Breast epithelium (tissue), 4 donors: Measurements from ENCODE around the gene OGFR. TPM values are rescaled to one million over a fixed set of nuclear protein-coding genes. Genes with fewer than 3 reads are reported as not detected.

ENCODE experiments used
- DNase-seq, 2 donors: peaks; one replicate each; pipeline ENCODE4 v3.0.0-alpha.2; 2019; ENCODE audit warnings: low spot score in 2 of 2
- H3K27ac ChIP-seq, 2 donors: fragments of 200-600 bp; sonication (generic) in 1 of 2; one replicate each; pipeline ENCODE4 v1.5.1; 2016 to 2019; ENCODE audit warnings: mild to moderate bottlenecking in 1 of 2
- H3K27me3 ChIP-seq, 2 donors: fragments of 200-600 bp; sonication (generic) in 1 of 2; one replicate each; pipeline versions ENCODE4 v1.5.1 to v1.6.0; 2017 to 2019; ENCODE audit warnings: control low read depth in 1 of 2, mild to moderate bottlenecking in 1 of 2
- H3K36me3 ChIP-seq: fragments of 200-600 bp; one replicate; pipeline ENCODE4 v1.5.1; 2019
- H3K4me1 ChIP-seq, 2 donors: fragments of 200-600 bp; sonication (generic); one replicate each; pipeline ENCODE4 v1.5.1; 2016 to 2019; ENCODE audit warnings: control low read depth in 1 of 2
- H3K4me3 ChIP-seq, 3 donors: fragments of 200-600 bp; sonication (generic); 1 replicate in 2 of 3; 2 replicates in 1 of 3; pipeline ENCODE4 v1.5.1; 2016 to 2019; ENCODE audit warnings: mild to moderate bottlenecking in 3 of 3, moderate library complexity in 2 of 3
- H3K9me3 ChIP-seq, 2 donors: fragments of 200-600 bp; sonication (generic) in 1 of 2; one replicate each; pipeline ENCODE4 v1.5.1; 2016 to 2019; ENCODE audit warnings: control low read depth in 1 of 2
- POLR2A ChIP-seq: fragments of 450-650 bp; IDR thresholded peaks from one replicate; pipeline ENCODE4 v1.6.1; 2016; ENCODE audit warnings: antibody characterized with exemption, mild to moderate bottlenecking, moderate library complexity
- POLR2AphosphoS5 ChIP-seq, 3 donors: sonication (generic); formaldehyde crosslinking; IDR thresholded peaks; one replicate each; pipeline ENCODE4 v1.6.1; 2017; ENCODE audit warnings: antibody characterized with exemption in 3 of 3
- intact Hi-C: fragments of 100-400 bp; cut with DNase I; formaldehyde crosslinking; loops from one replicate; pipeline ENCODE4 v1.15.1; 2023; ENCODE audit warnings: low total_unique reads
- total RNA-seq, 3 donors: library from RNA; depleted of rRNA; stranded (reverse); fragments of >200 nt; gene quantifications; one replicate each; pipeline ENCODE4 v1.1.0, GENCODE V29; 2016
- TF ChIP-seq, protein P1 (sequence below), 3 donors: fragments of 450-650 bp; IDR thresholded peaks; one replicate each; pipeline ENCODE4 v1.5.1; 2016 to 2017; ENCODE audit warnings: antibody characterized with exemption in 3 of 3, mild to moderate bottlenecking in 3 of 3, moderate library complexity in 3 of 3

OGFR gene
- total RNA-seq, 3 donors from 2014 or later: 38.5 to 45.3 (median 44.2) TPM

DNA sequence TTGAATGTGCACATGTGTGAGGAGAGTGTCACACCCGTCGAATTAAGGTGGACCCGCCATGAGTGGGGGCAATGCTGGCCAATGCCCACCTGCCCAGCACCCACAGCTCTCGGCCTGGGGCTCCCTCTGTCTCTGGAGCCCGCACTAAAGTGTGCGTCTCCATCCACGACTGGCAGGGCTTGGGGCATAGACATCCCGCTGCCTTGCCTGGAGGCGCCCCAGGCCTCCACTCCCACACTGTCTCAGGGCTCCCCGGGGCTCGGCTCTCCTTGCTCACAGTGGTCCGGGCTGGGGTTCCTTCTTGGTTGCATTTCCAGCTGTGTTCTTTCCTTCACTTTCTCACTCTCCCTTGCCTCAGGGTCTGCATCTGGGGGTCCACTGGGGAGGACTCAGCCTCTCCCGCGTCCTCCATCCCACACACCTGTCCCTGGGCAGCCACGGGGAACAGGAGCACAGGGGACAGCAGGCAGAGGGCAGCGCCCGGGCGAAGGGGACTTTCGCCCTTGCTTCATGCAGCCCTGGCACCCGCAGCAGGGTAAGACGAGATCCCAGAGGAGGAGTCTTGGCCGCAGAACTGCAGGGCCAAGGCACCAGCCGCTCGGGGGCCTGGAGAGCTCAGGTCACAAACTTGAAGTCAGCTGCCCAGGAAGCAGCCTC is 28.5 kb upstream of the OGFR start:
- Histone ChIP-seq H3K36me3 (no peaks in the 10 kb centered on the region), H3K27ac (no peak overlapping the region), H3K4me1 (no peaks in the 10 kb centered on the region), H3K4me3 (no peak overlapping the region), H3K27me3 (peaks cover 0 to 48% of the 10 kb centered on the region in 2 donors), H3K9me3 (no peaks in the 10 kb centered on the region)
- TF ChIP-seq POLR2AphosphoS5 (IDR thresholded peaks at IDR 0.05) (no peak), POLR2A (no peak)
- TF ChIP-seq, protein P1, sequence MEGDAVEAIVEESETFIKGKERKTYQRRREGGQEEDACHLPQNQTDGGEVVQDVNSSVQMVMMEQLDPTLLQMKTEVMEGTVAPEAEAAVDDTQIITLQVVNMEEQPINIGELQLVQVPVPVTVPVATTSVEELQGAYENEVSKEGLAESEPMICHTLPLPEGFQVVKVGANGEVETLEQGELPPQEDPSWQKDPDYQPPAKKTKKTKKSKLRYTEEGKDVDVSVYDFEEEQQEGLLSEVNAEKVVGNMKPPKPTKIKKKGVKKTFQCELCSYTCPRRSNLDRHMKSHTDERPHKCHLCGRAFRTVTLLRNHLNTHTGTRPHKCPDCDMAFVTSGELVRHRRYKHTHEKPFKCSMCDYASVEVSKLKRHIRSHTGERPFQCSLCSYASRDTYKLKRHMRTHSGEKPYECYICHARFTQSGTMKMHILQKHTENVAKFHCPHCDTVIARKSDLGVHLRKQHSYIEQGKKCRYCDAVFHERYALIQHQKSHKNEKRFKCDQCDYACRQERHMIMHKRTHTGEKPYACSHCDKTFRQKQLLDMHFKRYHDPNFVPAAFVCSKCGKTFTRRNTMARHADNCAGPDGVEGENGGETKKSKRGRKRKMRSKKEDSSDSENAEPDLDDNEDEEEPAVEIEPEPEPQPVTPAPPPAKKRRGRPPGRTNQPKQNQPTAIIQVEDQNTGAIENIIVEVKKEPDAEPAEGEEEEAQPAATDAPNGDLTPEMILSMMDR (IDR thresholded peaks at IDR 0.05): no peak
- DNase-seq: no peak
- intact Hi-C loops: loop anchor here (5.0 kb wide), 1 partner anchor 631 kb away; no protein-coding TSS in a partner anchor

DNA sequence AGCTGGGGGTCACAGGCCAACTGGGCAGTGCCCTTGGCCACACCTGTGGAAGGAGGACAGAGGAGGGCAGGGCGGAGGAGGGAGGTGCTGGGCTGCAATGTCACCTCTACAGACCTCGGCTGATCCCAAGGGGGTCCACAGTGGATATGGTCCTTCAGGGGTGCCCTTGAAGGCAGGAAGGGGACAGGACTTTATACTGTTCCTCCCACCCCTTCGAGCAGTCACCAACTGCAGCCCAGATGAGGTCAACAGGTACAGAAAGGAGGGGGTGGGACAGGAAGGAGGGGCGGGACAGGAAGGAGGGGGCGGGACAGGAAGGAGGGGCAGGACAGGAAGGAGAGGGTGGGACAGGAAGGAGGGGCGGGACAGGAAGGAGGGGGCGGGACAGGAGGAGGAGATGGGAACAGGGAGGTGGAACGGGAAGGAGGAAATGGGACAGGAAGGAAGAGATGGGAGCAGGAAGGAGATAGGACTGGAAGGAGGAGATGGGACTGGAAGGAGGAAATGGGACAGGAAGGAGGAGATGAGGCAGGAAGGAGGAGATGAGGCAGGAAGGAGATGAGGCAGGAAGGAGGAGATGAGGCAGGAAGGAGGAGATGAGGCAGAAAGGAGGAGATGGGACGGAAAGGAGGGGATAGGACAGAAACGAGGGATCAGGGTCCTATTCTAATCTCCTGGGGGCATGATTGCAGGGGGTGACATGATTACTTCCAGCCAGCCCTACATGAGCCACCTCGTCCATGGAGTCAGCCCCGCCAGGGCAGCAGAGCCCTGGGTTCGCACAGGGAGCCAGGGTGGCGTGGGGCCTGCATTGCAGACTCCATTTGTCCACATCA is 27.7 kb upstream of the OGFR start:
- no peak for TF ChIP-seq POLR2A
- TF ChIP-seq, protein P1 (IDR thresholded peaks at IDR 0.05): no peak
- TF ChIP-seq POLR2AphosphoS5 (IDR thresholded peaks at IDR 0.05): no peak
- no peak for DNase-seq
- Histone ChIP-seq H3K27ac (no peak overlapping the region), H3K4me1 (no peaks in the 10 kb centered on the region), H3K9me3 (no peaks in the 10 kb centered on the region), H3K4me3 (no peak overlapping the region), H3K36me3 (no peaks in the 10 kb centered on the region), H3K27me3 (peaks cover 0 to 41% of the 10 kb centered on the region in 2 donors)
- intact Hi-C loops: loop anchor here (5.0 kb wide), 1 partner anchor 630 kb away; no protein-coding TSS in a partner anchor

DNA sequence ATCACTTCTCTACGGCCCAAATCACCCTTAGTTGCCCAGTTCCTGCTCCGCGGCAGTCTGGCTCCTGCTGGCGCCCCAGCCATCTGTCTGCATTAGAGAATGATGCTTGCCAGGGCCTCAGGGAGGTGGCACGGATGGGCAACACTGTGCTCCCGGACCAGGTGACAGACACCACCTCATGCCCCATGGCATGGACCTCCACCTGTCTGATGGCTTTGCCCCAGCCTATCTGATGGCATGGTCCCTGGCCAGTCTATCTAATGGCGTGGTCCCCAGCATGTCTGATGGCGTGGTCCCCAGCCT is 27.2 kb upstream of the OGFR start:
- Histone ChIP-seq H3K36me3 (no peaks in the 10 kb centered on the region), H3K4me3 (no peak overlapping the region), H3K4me1 (no peaks in the 10 kb centered on the region), H3K27ac (no peak overlapping the region), H3K9me3 (no peaks in the 10 kb centered on the region), H3K27me3 (peaks cover 0 to 36% of the 10 kb centered on the region in 2 donors)
- TF ChIP-seq POLR2A (no peak), POLR2AphosphoS5 (IDR thresholded peaks at IDR 0.05) (no peak)
- TF ChIP-seq, protein P1 (IDR thresholded peaks at IDR 0.05): no peak
- no peak for DNase-seq
- intact Hi-C loops: loop anchor here (5.0 kb wide), 1 partner anchor 630 kb away; no protein-coding TSS in a partner anchor

DNA sequence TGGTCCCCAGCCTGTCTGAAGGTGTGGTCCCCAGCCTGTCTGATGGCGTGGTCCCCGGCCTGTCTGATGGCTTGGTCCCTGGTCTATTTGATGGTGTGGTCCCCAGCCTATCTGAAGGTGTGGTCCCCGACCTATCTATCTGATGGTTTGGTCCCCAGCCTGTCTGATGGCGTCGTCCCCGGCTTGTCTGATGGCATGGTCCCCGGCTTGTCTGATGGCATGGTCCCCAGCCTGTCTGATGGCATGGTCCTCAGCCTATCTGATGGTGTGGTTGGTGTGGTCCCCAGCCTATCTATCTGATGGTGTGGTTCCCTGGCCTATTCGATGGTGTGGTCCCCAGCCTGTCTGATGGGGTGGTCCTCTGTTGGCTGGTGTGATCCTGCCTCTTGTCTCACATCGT is 26.6 kb upstream of the OGFR start:
- no peaks in the 10 kb centered on the region for H3K36me3 ChIP-seq
- H3K27me3 ChIP-seq: peaks cover 0 to 36% of the 10 kb centered on the region in 2 donors
- no peak for DNase-seq
- intact Hi-C loops: loop anchor here (5.0 kb wide), 1 partner anchor 629 kb away; no protein-coding TSS in a partner anchor
- H3K4me1 ChIP-seq: no peaks in the 10 kb centered on the region
- TF ChIP-seq, protein P1 (IDR thresholded peaks at IDR 0.05): no peak
- no peak for TF ChIP-seq POLR2A
- no peak for TF ChIP-seq POLR2AphosphoS5 (IDR thresholded peaks at IDR 0.05)
- no peak overlapping the region for H3K4me3 ChIP-seq
- no peaks in the 10 kb centered on the region for H3K9me3 ChIP-seq
- no peak overlapping the region for H3K27ac ChIP-seq
